ENCODE results near the gene CD58.

- TF ChIP-seq CTCF (tag by site-specific recombination; IDR thresholded peaks at IDR 0.05) (no peak), ZNF623 (tag by site-specific recombination; IDR thresholded peaks at IDR 0.05) (no peak), ZNF48 (tag by site-specific recombination; IDR thresholded peaks at IDR 0.05) (no peak), ZBTB1 (tag by site-specific recombination; IDR thresholded peaks at IDR 0.05) (no peak), TCF7L2 (IDR thresholded peaks at IDR 0.05; ENCODE audit: borderline replicate concordance, low read depth, low read length) (no peak), ZNF274 (IDR thresholded peaks at IDR 0.05; ENCODE audit: low read length) (no peak), ZNF274 (tag by site-specific recombination; IDR thresholded peaks at IDR 0.05; ENCODE audit: borderline replicate concordance) (no peak), PATZ1 (tag by site-specific recombination; IDR thresholded peaks at IDR 0.05) (no peak), ZNF148 (tag by site-specific recombination; IDR thresholded peaks at IDR 0.05; ENCODE audit: borderline replicate concordance) (no peak)
Measured at GRCh38 chr1:116478621-116479020, 92.2 kb downstream of the CD58 start.

All from HEK293 (cell line).